Fibroblast of skin of abdomen (primary cell): ENCODE measurements around the gene SLC12A4.
"Not testable (repeated sequence)": the region's sequence is repeated elsewhere in the genome, so short reads cannot be mapped to it uniquely, and the experiment has no call there.

Experiments
- DNase-seq: peaks from one replicate; pipeline ENCODE4 v3.0.0-alpha.2; 2013

Gene SLC12A4

DNA sequence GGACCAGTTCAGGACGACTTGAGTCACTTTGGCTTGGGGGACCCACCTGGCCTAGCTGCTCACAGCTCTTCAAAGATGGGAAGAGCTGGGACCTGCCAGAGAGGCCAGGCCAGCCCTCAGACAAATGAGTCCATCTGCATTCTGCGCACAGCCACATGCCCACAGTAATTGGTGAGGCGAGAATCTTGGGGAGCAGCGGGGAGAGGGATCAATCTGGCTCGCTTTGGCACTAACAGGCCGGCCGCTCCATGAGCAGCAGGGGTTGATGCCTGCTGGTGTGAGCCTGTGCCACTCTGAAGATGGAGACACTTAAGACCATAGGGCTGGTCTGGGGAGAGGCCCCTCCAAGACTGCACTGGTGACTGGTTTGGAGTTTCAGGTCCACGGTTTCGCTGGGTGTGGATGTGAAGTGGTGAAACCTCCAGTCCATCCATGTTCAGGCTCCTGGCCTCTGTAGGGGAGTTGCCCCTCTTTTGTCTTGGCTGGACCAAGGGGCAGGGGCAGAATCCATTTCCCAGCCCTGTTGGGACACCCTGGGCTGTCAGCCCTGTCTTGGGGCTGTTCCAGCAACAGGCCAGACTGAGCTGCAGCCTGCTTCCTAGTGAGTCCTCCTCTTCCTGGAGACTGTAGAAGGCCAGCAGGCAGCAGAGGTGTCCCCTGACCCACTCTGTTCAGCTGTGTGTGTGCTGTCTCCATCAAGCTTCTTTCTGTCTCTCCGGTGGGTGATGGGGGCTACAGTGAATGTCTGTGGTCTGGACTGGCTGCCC is 44.1 kb downstream of the SLC12A4 start:
- DNase-seq, result no peak

DNA sequence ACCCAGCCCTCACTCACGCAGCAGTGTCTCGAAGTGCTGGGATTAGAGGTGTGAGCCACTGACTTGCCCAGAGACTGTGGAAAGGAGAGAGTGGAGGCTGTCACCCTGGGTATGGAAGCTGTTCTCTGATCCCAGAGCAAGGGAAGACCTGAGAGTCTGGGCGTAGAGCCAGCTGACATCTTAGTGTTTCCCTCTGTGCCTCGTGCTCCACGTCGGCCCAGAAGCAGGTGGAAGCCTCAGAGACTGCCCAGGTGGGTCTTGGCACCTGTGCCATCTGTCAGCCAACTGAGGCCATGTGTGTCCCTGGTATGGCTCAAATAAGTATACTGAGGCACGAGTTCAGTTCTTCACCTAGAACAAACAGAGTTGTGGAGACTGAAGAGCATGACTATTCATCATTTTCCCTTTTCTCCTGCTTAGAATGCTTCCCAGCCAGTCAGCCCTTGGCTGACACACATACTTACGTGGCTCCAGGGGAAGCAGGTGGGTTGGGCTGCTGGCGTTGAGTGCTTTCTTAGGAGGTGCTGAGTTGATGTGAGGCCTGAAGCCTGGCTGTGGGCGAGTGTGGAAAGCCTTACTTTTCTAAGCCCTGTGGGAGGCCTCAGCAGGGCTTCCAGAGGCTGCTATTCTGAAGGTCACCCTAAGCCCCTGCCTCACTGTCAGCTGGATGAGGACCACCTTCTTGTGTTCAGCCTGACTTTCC is 44.9 kb downstream of the SLC12A4 start:
- no peak for DNase-seq

DNA sequence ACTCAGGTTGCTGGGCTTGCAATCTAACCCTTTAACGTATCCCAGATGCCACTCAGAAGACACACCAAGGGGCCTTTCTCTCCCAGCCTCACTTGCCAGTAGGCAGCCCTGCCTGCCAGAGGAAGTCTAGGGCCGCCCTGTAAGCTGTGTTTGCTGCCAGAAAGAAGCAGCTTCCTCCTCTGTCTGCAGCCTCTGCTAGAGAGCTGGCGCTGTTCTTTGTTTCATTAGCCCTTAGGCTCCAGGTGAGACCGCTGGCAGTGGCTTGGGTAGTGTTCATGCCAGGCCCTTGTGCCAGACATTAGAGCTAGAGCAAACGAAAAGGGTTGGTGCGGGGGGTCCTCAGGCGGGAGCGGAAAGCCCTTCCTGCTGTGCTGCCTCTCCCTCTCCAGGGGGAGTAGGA is 45.7 kb downstream of the SLC12A4 start:
- no peak for DNase-seq

DNA sequence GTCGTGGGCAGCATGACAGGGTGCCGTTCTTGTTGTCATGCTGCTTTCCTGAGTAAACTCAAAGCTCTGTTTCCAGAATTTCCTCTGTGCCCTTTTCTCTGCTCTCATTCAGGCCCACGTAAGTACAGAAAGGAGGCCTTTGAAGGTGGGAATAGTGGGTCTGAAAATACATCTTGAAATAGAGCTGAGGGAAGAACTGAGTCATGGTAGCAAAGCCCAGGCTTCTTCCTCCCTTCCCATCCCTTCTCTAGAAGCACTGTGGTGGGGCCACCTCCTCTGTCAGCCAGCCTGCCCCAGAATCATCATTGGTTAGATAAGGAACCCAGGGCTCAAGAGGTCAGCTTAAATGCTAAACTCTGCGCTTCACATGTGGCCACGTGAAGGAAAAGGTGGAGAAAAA is 46.2 kb downstream of the SLC12A4 start:
- no peak for DNase-seq

DNA sequence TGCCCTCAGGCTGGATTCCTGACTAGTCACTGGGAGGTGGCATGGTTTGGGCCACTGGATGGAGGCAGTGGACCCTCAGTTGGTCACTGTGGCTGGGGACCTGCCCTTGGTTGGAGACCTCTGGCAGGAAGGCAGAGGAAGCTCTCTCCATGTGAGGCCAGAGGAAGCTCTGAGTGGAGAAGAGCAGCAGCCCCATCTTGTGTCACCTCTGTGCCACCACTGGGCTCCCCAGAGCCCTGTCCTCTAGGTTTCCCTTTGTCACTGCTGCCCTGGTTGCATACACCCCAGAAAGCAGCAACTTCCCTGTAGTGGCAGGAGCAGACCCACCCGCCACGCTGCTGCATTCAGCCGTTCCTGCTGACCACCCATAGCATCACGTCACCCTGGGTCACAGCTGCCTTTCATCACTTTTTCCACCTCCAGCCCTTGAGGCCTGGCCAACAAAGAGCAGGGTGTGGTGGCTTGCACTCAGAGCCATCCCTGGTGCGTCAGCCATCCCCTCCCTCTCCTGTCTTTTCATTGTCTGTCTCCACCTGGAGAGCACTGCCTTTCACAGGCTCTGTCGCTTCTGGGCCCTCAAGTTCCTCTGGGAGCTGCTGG is 48.7 kb downstream of the SLC12A4 start:
- no peak for DNase-seq

DNA sequence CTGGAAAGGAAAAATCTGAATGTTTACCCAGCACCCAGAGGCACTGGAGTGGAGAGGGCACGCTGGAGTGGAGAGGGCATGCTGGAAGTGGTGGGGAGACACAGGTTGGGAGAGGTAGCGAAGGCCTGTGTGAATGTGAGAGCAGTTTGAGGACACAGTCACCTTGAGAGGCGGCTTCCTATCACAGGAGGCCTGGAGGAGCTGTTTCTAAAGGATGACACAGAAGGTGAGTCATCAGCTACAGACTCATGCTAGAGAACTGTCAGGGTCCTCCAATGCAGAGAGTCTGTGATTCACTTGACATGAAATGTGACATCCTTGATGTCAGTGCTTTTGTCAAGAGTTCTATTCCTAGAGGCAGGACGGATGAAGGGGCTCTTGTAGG is 50.6 kb downstream of the SLC12A4 start:
- DNase-seq, result peak; percentile 80

DNA sequence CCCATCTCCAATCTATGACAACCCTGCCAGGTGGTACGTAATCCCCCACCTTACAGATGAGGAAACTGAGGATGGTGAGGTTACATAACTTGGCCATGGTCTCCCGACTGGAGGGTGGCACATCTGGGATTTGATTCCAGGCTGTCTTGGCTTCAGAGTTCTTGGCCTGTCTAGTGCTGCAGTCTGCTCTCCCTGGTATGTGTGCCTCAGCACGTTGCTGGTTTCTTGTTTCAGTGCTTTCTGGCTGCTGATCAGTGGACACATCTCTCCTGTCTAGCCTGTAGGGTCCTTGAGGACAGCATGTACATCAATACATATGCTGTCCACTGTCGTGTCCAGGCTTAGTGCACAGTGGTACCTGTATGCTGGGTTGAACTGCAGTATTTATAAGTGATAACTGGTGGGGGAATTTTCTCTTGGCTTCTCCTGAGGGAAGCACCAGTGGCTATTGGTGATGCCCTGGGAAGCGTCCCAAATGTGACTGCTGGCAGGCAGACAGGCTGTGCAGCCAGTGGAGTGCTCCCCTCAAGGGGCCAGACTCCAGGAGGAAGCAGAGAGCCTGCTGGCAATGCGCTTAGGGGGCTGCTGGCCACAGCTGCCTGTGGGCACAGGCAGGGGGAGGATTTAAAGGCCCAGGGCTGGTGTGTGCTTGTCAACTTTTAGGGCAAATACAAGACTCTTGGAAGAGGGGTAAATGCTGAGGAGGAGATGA is 51.1 kb downstream of the SLC12A4 start:
- DNase-seq, result no peak

DNA sequence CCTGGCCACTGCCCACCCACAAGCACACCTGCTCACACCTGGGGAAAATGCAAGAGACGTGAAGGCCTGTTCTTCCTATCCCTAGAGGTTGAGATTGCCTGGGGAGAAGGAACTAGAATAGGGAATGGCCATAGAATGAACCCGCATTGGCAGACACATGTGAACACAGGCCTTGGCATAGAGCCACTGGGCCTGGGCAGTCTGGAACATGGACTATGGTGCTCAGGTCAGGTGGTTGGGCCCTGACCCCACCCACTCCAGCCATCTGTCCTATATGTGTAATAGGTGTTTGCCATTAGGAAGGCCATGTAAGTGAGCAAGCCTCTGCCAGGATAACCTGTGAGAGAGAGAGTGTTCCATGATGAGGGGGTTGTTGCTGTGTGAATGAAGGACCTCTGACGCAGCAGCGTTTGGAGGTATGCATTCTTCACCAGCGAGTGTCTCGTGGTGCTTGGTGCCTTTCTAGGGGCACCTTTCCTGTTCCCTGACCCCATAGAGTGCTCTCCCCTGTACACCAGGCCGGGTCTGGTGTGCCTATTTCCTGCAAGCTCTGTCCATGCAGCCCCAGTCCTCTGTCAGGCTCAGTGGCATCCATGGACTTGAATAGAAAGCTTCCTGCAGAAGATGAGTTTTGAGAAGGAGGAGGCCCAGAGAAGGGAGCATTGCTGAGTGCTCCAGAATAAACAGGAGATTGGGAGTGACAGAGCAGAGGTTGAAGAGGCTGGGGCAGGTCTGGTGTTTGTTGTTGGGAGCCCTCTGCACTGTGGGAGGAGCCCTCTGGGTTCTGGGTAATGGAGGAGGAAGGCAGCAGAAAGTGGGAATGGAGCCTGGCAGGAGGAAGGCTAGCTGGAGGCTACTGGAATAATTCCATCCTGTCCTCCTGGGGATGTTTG is 52.4 kb downstream of the SLC12A4 start:
- no peak for DNase-seq

DNA sequence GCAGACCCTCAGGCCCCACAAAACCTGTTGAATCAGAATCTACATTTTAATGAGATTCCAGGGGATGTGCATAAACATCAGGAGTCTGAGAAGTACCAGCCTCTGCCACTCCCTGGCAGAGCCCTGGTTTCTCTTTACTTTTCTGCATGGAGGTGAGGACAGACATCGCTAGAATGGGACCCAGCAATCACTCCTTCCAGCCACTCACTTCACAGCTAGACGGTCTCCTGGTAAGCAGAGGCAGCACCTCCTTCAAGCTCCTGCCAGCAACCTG is 53.0 kb downstream of the SLC12A4 start:
- not testable (repeated sequence) for DNase-seq

DNA sequence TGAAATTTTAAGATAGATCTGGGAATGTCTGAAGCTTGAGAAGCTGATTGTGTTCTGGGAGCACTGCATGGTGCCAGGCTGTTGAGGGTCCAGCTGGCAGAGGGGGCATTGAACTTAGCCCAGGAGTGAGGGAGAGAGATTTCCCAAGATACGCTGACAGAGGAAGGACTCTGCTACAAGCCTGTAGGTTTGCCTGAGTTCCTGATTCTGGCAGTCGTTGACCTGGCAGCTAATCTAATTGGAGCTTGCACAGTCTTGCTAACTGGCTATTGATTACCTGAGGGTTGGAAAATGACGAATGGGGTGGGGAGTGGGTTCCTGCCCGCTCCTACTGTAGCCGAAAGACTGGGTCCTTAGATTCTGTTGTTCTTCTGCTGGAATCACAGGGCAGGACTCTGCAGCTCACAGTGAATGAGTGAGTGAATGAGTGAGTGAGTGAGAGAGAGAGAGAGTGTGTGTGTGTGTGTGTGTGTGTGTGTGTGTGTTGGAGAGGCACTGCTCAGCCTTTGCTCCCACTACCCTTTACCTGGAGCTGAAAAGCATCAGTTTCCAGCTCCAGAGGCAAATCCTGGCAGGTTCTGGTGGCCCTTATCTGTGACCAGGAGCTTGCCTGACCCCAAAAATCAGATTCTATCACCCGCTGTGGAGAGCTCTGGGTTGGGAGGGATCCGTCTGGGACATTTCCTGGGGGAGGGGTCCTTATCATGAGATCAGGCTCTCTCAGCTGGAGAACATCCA is 53.5 kb downstream of the SLC12A4 start:
- no peak for DNase-seq

DNA sequence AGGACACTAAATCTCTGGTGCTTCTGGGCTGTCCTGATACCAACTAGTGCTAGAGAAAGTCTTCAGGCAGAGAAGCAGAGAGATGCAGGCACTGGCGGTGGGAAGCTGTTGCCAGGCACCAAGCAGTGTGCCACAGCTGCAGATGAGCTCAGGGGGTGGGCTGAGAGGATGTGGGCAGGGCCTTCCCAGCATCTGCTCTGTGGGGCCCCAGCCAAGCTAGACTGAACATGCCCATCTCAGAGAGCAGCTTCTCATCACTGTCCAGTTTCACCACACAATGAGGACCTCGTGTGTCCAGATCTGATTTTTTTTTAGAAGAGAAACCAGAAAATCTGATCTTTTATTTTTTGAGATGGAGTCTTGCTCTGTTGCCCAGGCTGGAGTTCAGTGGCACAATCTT is 58.3 kb downstream of the SLC12A4 start:
- peak; percentile 38 for DNase-seq

DNA sequence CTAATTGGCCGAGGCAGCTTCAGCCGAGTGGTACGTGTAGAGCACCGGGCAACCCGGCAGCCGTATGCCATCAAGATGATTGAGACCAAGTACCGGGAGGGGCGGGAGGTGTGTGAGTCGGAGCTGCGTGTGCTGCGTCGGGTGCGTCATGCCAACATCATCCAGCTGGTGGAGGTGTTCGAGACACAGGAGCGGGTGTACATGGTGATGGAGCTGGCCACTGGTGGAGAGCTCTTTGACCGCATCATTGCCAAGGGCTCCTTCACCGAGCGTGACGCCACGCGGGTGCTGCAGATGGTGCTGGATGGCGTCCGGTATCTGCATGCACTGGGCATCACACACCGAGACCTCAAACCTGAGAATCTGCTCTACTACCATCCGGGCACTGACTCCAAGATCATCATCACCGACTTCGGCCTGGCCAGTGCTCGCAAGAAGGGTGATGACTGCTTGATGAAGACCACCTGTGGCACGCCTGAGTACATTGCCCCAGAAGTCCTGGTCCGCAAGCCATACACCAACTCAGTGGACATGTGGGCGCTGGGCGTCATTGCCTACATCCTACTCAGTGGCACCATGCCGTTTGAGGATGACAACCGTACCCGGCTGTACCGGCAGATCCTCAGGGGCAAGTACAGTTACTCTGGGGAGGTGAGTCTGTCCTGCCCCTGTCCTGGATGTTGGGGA is 59.2 kb downstream of the SLC12A4 start:
- no peak for DNase-seq

DNA sequence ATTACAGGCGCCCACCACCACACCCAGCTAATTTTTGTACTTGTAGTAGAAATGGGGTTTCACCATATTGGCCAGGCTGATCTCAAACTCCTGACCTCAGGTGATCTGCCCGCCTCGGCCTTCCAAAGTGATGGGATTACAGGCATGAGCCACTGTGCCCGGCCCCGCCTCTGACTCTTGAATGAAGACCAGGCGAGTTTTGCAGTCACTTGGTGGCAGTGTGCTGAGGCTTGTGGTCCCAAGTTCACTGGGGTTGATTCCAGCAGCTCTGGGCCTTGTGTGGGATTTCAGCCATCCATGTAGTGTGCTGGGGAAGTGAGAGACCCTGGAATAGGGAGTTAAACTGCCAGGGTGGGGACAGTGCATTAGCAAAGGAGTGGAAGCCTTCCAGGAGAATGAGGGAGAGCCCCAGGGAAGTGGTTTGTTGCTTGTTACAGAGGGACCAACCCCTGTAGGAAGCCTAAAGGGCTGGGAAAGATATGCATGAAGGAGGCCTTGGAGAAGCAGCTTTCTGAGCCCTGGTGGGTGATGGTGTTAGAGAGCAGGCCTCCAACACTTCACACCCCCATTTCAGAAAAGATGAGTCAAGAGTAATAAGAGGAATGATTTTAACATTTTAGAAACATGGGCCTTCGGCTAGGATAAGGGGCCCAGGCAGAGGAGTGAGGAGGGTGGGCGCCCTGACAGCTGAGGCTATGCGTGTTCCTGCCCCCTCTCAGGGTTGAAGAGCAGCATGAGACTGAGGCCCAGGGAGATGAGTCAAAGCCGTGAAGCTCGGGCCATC is 60.8 kb downstream of the SLC12A4 start:
- no peak for DNase-seq

DNA sequence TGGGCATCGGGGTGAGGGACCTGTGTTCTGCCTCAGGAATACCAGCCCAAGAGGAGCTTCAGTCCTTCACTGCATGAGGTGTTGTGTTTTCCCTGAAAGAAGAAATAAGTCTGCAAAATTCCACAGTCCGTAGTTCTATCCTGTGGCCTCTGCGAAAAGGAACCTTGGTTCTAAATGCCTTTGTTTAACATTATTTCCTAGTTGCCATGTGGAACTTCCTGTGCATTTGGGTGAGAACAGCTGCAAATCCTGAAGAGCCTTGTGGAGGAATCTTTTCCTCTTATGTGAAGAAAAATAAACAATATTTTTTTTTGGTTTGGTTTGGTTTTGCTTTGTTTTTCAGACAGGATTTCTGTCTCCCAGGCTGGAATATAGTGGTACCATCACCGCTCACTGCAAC is 65.6 kb downstream of the SLC12A4 start:
- no peak for DNase-seq

DNA sequence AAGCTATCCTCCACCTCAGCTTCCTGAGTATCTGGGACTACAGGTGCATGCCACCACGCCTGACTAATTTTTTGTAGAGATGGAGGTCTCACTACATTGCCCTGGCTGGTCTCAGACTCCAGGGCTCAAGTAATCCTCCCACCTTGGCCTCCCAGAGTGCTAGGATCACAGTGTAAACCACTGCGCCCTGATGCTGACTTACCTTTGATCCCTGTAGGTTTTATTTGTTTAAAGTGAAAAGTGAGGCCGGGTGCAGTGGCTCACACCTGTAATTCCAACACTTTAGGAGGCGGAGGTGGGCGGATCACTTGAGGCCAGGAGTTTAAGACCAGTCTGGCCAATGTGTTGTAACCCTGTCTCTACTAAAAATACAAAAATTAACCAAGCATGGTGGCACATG is 66.7 kb downstream of the SLC12A4 start:
- DNase-seq, result no peak

DNA sequence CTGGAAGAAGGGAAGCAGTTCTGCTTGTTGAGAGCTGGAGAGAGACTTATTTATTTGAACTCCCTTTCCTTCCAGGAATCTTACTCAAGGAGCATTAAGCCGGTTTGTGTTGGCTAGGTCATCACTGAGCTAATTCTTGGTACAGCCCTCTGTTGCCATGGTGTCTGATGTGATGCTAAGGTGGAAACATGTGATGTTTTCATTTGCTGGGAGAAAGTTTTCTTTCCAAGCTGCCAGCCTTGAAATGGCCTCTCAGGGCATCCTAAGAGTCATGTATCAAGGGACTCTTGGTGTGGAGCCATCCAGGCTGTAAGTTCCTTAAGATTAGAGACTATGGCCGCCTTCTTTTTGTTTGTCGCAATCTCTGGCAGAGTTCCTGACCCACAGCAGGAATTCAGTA is 71.2 kb downstream of the SLC12A4 start:
- no peak for DNase-seq

DNA sequence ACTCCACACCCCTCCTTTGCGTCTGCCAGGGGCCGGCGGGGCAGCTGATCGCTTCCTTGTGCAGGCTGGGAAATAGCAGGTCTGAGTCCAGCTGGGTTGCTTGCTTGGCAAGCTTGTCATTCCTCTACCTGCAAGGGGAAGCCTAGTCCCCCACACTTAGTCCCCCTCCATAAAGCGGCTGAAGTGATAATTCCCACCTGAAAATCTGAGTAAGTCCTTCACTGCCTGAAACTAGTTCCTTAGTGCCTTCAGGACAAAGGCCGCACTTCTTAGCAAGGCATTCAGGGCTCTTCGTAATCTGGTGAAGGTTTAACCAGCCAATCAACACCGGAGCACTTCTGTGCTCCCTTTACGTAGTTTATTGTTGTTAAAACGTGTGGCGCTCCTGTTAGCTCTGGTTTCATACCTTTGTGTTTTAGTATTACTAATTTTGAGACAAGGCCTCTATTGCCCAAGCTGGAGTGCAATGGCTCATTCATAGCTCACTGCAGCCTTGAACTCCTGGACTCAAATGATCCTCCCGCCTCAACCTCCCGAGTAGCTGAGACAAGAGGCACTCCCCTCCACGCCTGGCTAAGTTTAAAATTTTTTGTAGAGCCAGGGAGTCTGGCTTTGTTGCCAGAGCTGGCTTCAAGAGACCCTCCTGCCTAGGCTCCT is 74.6 kb downstream of the SLC12A4 start:
- no peak for DNase-seq
